Measurements from ENCODE around the gene GARIN5A. TPM values are rescaled to one million over a fixed set of nuclear protein-coding genes. Genes with fewer than 3 reads are reported as not detected.

Gene GARIN5A
- total RNA-seq, 2 experiments from 2014 or later = 0.59 to 0.63 TPM

GRCh38 chr19:50520822-50521465 lies 44.3 kb upstream of the GARIN5A start:
- H4K20me1 ChIP-seq (ENCODE audit: insufficient read depth, low read length) = no peaks in the 10 kb centered on the region
- H3K36me3 ChIP-seq (ENCODE audit: insufficient read depth, low read length) = no peaks in the 10 kb centered on the region
- H2AFZ ChIP-seq (ENCODE audit: low read length) = no peak overlapping the region
- no peaks in the 10 kb centered on the region for H3K79me2 ChIP-seq (ENCODE audit: insufficient read depth, low read depth, low read length)
- ChIA-PET CTCF (ENCODE audit: unreplicated experiment) (no interaction called here), POLR2A (interaction anchor here (0.5 kb wide), 1 partner anchor 289 kb away, joined by 4 read pairs; no protein-coding TSS in a partner anchor)
- no peak for DNase-seq (ENCODE audit: low spot score)
- no peaks in the 10 kb centered on the region for H3K9me2 ChIP-seq (ENCODE audit: insufficient read depth, low read length)
- no peak overlapping the region for H3K4me3 ChIP-seq (ENCODE audit: low read depth, low read length, poor library complexity, severe bottlenecking)
- H3K4me2 ChIP-seq (ENCODE audit: low read length) = no peak overlapping the region
- no peaks in the 10 kb centered on the region for H3K9me3 ChIP-seq (ENCODE audit: low read length)
- intact Hi-C loops (cut with micrococcal nuclease; ENCODE audit: unreplicated experiment) = no loop called here
- no peak overlapping the region for H3K27ac ChIP-seq (ENCODE audit: low read depth, low read length, poor library complexity, severe bottlenecking)
- no peaks in the 10 kb centered on the region for H3K4me1 ChIP-seq (ENCODE audit: insufficient read depth, low read length, poor library complexity, severe bottlenecking)
- TF ChIP-seq CTCF (conservative IDR thresholded peaks at IDR 0.05; ENCODE audit: low read length) (no peak), EZH2phosphoT487 (IDR thresholded peaks at IDR 0.05; ENCODE audit: borderline replicate concordance, low read depth, low read length) (no peak)
- no TSS peak for BruUV-seq (replicated peaks)

GRCh38 chr19:50519006-50519575 lies 42.4 kb upstream of the GARIN5A start:
- no peaks in the 10 kb centered on the region for H3K9me3 ChIP-seq (ENCODE audit: low read length)
- no peak overlapping the region for H3K4me3 ChIP-seq (ENCODE audit: low read depth, low read length, poor library complexity, severe bottlenecking)
- intact Hi-C loops (cut with micrococcal nuclease; ENCODE audit: unreplicated experiment) = no loop called here
- no peaks in the 10 kb centered on the region for H3K36me3 ChIP-seq (ENCODE audit: insufficient read depth, low read length)
- no peaks in the 10 kb centered on the region for H4K20me1 ChIP-seq (ENCODE audit: insufficient read depth, low read length)
- H3K79me2 ChIP-seq (ENCODE audit: insufficient read depth, low read depth, low read length) = no peaks in the 10 kb centered on the region
- H3K9me2 ChIP-seq (ENCODE audit: insufficient read depth, low read length) = no peaks in the 10 kb centered on the region
- ChIA-PET CTCF (ENCODE audit: unreplicated experiment) (no interaction called here), POLR2A (interaction anchor here (0.7 kb wide), 1 partner anchor 234 kb away, joined by 3 read pairs; no protein-coding TSS in a partner anchor)
- TF ChIP-seq CTCF (conservative IDR thresholded peaks at IDR 0.05; ENCODE audit: low read length) = no peak
- TF ChIP-seq EZH2phosphoT487 (IDR thresholded peaks at IDR 0.05; ENCODE audit: borderline replicate concordance, low read depth, low read length) = no peak
- BruUV-seq (replicated peaks) = no TSS peak
- no peaks in the 10 kb centered on the region for H3K4me1 ChIP-seq (ENCODE audit: insufficient read depth, low read length, poor library complexity, severe bottlenecking)
- no peak for DNase-seq (ENCODE audit: low spot score)
- no peak overlapping the region for H2AFZ ChIP-seq (ENCODE audit: low read length)
- H3K4me2 ChIP-seq (ENCODE audit: low read length) = no peak overlapping the region
- no peak overlapping the region for H3K27ac ChIP-seq (ENCODE audit: low read depth, low read length, poor library complexity, severe bottlenecking)

Data from OCI-LY7 (cell line).